Adrenal gland (tissue), 12 donors: ENCODE data around the gene C1RL. TPM values are rescaled to one million over a fixed set of nuclear protein-coding genes. Genes with fewer than 3 reads are reported as not detected.

Source experiments
- DNase-seq, 7 donors: peaks; one replicate each; pipeline ENCODE4 v3.0.0-alpha.2; 2019 to 2020
- H3K27ac ChIP-seq, 5 donors: fragments of 200-600 bp; sonication (generic) in 4 of 5; 1 replicate in 3 of 5; 2 replicates in 2 of 5; pipeline versions ENCODE4 v1.5.1 to v1.8.0; 2016 to 2020; ENCODE audit warnings: mild to moderate bottlenecking in 1 of 5
- H3K27me3 ChIP-seq: fragments of 200-600 bp; 2 replicates; pipeline ENCODE4 v1.8.0; 2021
- H3K36me3 ChIP-seq, 2 donors: fragments of 200-600 bp; replicated peaks in 1 of 2; 1 replicate in 1 of 2; 2 replicates in 1 of 2; pipeline versions ENCODE4 v1.5.1 to v1.8.0; 2018 to 2022
- H3K4me1 ChIP-seq, 2 donors: fragments of 200-600 bp; replicated peaks in 1 of 2; 1 replicate in 1 of 2; 2 replicates in 1 of 2; pipeline versions ENCODE4 v1.5.1 to v1.8.0; 2018 to 2021
- H3K4me3 ChIP-seq, 4 donors: fragments of 200-600 bp; sonication (generic) in 3 of 4; one replicate each; pipeline ENCODE4 v1.5.1; 2016 to 2018
- H3K9me3 ChIP-seq, 3 donors: fragments of 200-600 bp; sonication (generic) in 1 of 3; replicated peaks in 1 of 3; 1 replicate in 2 of 3; 2 replicates in 1 of 3; pipeline versions ENCODE4 v1.5.1 to v1.8.0; 2016 to 2021
- CTCF ChIP-seq, 6 experiments: fragments of 450-650 bp in 4 of 6; fragments of 200-600 bp in 2 of 6; sonication (generic) in 1 of 6; IDR thresholded peaks; 1 replicate in 5 of 6; 2 replicates in 1 of 6; pipeline versions ENCODE4 v1.5.1 to v1.8.0; 2016 to 2021; ENCODE audit warnings: antibody characterized with exemption in 6 of 6, mild to moderate bottlenecking in 2 of 6, moderate library complexity in 1 of 6
- POLR2A ChIP-seq, 2 donors: fragments of 450-650 bp; IDR thresholded peaks; one replicate each; pipeline ENCODE4 v1.6.1; 2017; ENCODE audit warnings: antibody characterized with exemption in 2 of 2, mild to moderate bottlenecking in 2 of 2, moderate library complexity in 1 of 2
- WGBS, 4 donors: extraction: QIAGEN DNeasy Blood & Tissue Kit in 2 of 4; methylation state at CpG; one replicate each; pipeline versions ENCODE4 v1.1.5 to v1.1.7; 2013 to 2017; 5-methylcytosine and 5-hydroxymethylcytosine counted together
- intact Hi-C, 2 donors: fragments of 100-400 bp; cut with DNase I; formaldehyde crosslinking; loops; one replicate each; pipeline versions ENCODE4 v1.14.1 to v1.15.0; 2022 to 2023
- polyA plus RNA-seq, 3 donors: library from polyadenylated mRNA; stranded (reverse); fragments of 200-250 nt in 2 of 3; fragments of 350-450 nt in 1 of 3; fragmentation: Illumina TruSeq in 1 of 3; extraction: RNeasy Lipid Tissue Mini Kit (QIAGEN cat#74804) in 1 of 3; gene quantifications; one replicate each; pipeline ENCODE4 v1.2.3, GENCODE V29; 2013 to 2014
- total RNA-seq, 9 donors: library from RNA; depleted of rRNA in 4 of 9; stranded (reverse); fragments of >200 nt in 4 of 9; fragments of 120-200 nt in 1 of 9; fragmentation: NEBNext Ultra II Directional in 1 of 9; extraction: Animal tissue kit (Norgen Biotek cat#: 25700) in 1 of 9; gene quantifications; one replicate each; pipeline versions ENCODE4 v1.1.0 to v1.2.4, GENCODE V29; 2013 to 2023
- donor health status: healthy with polysubstance abuse.
- donor health status: Bipolar disorder and iron deficiency.
- donor health status: DM: yes; HTN: yes; CAD: no.
- donor health status: DM: no; HTN: no; CAD: no.
- donor health status: DM: no; HTN: no; CAD: no.
- donor health status: DM: yes; HTN: yes; CAD: no.

The C1RL gene
- total and polyA plus RNA-seq, 12 donors = 33.3 to 407 (median 157) TPM

- intact Hi-C loops = no loop called here
- WGBS, 4 donors = 82 to 87% (median 84%) methylated on average over 16 to 26 of the region's 26 CpGs
- H3K4me3 ChIP-seq = no peak overlapping the region
- peaks cover 0 to 28% of the 10 kb centered on the region in 2 donors for H3K36me3 ChIP-seq
- no peak overlapping the region for H3K27ac ChIP-seq
- peak in 1 of 7 donors; percentile 50 for DNase-seq
- TF ChIP-seq POLR2A (IDR thresholded peaks at IDR 0.05) (no peak), CTCF (IDR thresholded peaks at IDR 0.05) (no peak)
- H3K27me3 ChIP-seq = no peaks in the 10 kb centered on the region
- peaks cover 13 to 27% of the 10 kb centered on the region in 2 donors for H3K4me1 ChIP-seq
- H3K9me3 ChIP-seq = no peaks in the 10 kb centered on the region
These were observed 12.7 kb downstream of the C1RL start for GRCh38 chr12:7096006-7096932.

- no peaks in the 10 kb centered on the region for H3K9me3 ChIP-seq
- H3K27me3 ChIP-seq = no peaks in the 10 kb centered on the region
- peak in 6 of 7 donors; percentile 57 to 75 (median 67) for DNase-seq
- peaks cover 0 to 20% of the 10 kb centered on the region in 2 donors for H3K36me3 ChIP-seq
- H3K4me3 ChIP-seq = no peak overlapping the region
- WGBS, 4 donors = 49 to 60% (median 53%) methylated on average over 10 of the region's 10 CpGs
- TF ChIP-seq CTCF (IDR thresholded peaks at IDR 0.05) (no peak), POLR2A (IDR thresholded peaks at IDR 0.05) (no peak)
- H3K27ac ChIP-seq = peak overlapping the region in 2 of 5 donors; percentile 59 to 82
- peaks cover 10 to 34% of the 10 kb centered on the region in 2 donors for H3K4me1 ChIP-seq
- intact Hi-C loops = no loop called here
These were observed 15.1 kb downstream of the C1RL start for GRCh38 chr12:7093892-7094291.

GRCh38 chr12:7093486-7093885 lies 15.5 kb downstream of the C1RL start:
- no peaks in the 10 kb centered on the region for H3K27me3 ChIP-seq
- peaks cover 0 to 21% of the 10 kb centered on the region in 2 donors for H3K36me3 ChIP-seq
- peaks cover 10 to 34% of the 10 kb centered on the region in 2 donors for H3K4me1 ChIP-seq
- no peaks in the 10 kb centered on the region for H3K9me3 ChIP-seq
- peak in 2 of 7 donors; percentile 39 to 56 for DNase-seq
- no peak overlapping the region for H3K4me3 ChIP-seq
- WGBS, 4 donors = 56 to 76% (median 70%) methylated on average over 5 of the region's 5 CpGs
- no peak for TF ChIP-seq POLR2A (IDR thresholded peaks at IDR 0.05)
- TF ChIP-seq CTCF (IDR thresholded peaks at IDR 0.05) = no peak
- intact Hi-C loops = no loop called here
- H3K27ac ChIP-seq = peak overlapping the region in 2 of 5 donors; percentile 59 to 82

- peaks cover 0 to 21% of the 10 kb centered on the region in 2 donors for H3K36me3 ChIP-seq
- no peak for TF ChIP-seq POLR2A (IDR thresholded peaks at IDR 0.05)
- no peak overlapping the region for H3K4me3 ChIP-seq
- H3K4me1 ChIP-seq = peaks cover 10 to 34% of the 10 kb centered on the region in 2 donors
- no peaks in the 10 kb centered on the region for H3K9me3 ChIP-seq
- no peaks in the 10 kb centered on the region for H3K27me3 ChIP-seq
- intact Hi-C loops = no loop called here
- DNase-seq = peak in 2 of 7 donors; percentile 48 to 55
- H3K27ac ChIP-seq = peak overlapping the region in 3 of 5 donors; percentile 48 to 82 (median 65)
- 72 to 77% (median 77%) methylated on average over 7 to 8 of the region's 8 CpGs for WGBS, 4 donors
These were observed 16.0 kb downstream of the C1RL start for GRCh38 chr12:7092986-7093460.
